Measurements from ENCODE around the gene ATPAF2.

The ATPAF2 gene

DNA sequence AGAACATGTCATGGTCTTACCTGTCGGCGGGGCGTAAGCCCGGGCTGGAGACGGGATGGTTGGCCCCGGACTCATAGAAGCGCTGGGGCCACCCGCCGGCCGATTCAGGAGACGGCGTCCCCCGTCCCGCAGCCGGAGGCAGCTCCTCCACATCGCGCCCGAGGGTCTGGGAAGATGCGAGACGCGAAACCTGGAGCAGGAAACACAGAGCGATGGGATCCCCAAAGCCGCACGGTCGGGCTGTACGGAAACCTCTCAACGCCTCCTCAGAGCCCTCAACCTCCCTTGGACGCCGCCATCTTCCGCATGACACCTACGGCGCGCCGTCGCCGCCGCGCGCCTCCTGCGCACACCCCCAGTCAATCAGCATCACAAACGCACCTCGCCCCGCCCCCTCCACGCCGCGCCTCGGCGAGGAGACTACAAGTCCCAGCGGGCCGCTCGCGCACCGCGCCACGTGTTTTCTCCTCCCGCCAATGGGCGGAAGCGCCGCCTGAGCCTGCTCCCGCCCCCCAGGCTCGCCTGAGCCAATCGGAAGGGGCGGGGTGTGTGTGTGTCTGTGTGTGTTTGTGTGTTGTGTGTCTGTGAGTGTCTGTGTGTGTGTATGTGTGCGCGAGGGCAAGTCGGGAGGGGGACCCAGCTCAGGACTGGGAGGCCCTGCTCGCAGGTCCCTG lies at the start of gene ATPAF2, which contains the start of gene GID4:
Gene ATPAF2, minus strand, starts transcription at position 308 of the 674 bp plus-strand sequence. Its CDS starts 155 bp downstream, at position 153.
Gene GID4, plus strand, starts transcription at position 548 of the 674 bp plus-strand sequence. Its CDS starts 57 bp downstream, at position 605.
- peak; percentile 99 for DNase-seq

DNA sequence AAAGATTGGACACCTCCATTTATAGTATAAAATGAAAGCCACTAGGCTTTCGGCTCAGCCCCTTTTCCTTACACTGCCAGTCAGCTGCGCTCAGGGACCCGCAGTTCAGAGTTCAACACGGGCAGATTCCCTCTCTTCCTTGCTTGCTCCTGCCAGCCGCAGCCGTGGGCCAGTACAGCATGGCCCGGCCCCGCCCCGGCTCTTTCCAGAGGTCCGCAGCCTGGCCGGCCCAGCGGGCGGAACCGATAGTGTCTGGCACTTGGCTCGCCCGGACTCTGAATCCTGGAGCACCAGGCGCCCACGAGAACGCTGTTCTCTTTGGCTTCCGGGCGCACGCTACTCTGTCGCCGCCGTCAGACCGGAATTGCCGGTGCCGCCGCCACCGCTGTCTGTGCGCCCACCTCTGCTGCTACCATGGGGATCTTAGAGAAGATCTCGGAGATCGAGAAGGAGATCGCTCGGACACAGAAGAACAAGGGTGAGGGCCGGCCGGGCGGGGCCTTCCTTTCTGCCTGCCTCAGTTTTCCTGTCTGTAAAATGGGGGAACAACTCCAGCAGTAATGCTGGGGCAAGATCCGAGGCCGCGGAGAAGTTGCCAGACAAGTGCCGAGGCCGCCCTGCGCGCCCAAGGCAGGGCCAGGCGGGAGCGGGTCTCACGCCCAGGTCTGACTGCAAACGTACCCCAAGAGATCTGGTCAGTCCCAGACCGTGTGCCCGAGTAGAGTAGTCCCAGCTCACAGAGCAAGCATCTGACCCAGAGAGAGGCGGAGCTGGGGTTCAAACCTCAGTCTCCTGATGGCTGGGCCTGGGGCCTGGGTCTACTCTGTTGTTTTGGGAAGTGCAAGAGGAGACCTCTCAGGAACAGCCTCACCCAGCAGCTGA lies 48.9 kb upstream of the ATPAF2 start, which contains the start of gene DRG2:
Gene DRG2, plus strand, starts transcription at position 339 of the 882 bp plus-strand sequence. Its CDS starts 76 bp downstream, at position 415.
- DNase-seq = peak; percentile 80

DNA sequence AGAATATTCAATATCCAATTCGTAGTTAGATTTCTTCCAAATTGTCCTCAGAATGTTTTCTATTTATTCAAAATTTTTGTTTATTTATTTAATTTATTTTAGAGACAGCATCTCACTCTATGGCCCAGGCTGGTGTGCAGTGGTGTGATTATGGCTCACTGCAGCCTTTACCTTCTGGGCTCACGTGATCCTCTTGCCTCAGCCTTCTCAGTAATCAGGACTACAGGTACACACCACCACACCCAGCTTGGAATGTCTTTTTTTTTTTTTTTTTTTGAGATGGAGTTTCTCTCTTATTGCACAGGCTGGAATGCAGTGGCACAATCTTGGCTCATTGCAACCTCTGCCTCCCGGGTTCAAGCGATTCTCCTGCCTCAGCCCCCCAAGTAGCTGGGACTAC lies 45.3 kb upstream of the ATPAF2 start:
- no peak for DNase-seq

DNA sequence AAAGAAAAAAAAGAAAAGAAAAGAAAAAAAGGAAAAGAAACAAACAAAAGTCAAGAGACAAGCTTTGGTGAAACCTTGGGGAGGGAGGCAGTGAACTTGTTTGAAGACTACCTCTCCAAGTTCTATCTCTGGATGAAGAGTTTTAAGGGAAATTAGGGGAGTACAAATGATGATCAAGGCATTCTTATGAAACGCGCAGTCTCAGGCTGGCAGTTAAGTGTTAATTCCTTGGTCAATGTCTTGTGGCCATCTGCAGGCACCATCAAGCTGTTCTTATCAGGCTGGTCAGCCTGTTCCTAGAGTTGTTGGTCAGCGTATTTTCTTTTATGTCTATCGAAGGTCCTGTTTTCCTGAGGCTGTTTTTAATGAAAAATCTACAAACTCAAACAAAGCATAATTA lies 40.6 kb upstream of the ATPAF2 start:
- DNase-seq = no peak

- no peak for DNase-seq
Measured at GRCh38 chr17:18076936-18077335, 38.0 kb upstream of the ATPAF2 start.

- DNase-seq = no peak
Measured at GRCh38 chr17:18074566-18075272, 35.8 kb upstream of the ATPAF2 start.

- no peak for DNase-seq
Measured at GRCh38 chr17:18071751-18072150, 32.8 kb upstream of the ATPAF2 start.

GRCh38 chr17:18070861-18071340 lies 31.9 kb upstream of the ATPAF2 start:
- DNase-seq = peak; percentile 74

GRCh38 chr17:18069101-18069500 lies 30.1 kb upstream of the ATPAF2 start:
- no peak for DNase-seq

DNA sequence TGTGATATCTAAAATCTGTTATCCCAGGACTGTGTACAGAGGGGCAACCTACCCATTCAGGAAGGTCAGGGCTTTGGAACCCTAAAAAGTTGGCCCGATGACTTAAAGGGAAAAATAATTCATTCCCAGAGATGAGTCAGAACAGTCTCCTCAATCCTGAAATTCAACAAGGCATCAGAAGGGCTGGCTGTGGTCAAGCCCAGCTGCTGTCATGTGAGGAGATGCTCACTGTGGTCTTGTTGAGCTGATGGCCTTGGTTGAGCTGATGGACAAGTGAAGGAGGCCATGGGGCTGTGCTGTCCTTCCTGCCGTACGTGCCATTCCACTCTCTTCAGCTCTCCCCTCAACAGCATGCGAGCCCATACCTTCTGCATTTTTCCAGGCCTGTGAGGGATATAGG lies 27.9 kb upstream of the ATPAF2 start:
- no peak for DNase-seq

DNA sequence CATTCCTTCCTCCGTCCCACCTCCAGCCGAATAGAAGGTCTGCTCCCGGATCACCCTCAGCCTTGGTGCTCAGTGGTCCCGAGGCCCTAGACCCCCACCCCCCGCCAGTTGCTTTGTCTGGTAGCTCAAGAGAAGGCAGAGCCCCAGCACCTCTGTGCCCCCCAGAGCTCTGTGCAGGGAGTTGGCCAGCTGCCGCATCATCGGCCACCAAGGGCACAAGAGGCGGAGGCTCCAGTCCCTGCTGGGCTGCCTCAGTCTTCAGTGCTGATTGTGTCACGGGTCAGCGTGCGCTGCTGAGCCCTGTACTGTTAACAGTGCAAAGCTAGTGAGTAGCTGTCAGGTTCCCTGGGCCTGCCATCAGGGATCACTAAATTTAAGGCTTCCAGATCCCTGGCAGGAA lies 26.6 kb upstream of the ATPAF2 start:
- no peak for DNase-seq

DNA sequence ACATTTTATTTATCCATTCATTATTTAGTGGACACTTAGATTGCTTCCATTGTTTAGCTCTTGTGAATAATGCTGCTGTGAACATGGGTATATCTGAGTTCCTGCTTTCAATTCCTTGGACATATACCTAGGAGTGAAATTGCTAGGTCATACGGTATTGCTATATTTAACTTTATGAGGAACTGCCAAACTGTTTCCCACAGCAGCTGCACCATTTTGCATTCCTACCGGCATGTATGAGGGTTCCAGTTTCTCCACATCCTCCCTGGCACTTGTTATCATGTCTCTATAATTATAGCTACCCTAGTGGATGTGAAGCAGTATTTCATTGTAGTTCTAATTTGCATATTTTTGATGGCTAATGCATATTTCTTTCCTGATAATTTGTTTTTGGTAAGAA lies 25.1 kb upstream of the ATPAF2 start:
- DNase-seq = no peak

DNA sequence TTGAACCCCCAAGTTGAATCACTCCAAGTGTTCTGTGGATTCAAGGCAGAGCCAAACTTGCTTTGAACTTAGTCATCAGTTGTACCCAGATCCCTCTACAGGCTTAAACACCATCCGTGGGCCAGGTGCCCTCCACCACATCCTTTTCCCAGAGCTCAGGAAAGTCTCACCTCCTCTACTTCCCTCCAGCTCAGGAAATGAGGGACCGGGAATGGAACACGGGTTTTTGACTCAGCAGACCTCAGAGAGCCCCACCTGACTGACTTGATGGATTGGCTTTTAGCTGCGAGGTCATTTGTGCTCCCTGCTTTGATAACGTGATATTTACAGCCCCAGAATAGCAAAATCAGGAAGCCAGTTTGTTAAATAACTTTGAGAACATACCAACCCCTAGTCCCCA lies 20.3 kb upstream of the ATPAF2 start:
- no peak for DNase-seq

DNA sequence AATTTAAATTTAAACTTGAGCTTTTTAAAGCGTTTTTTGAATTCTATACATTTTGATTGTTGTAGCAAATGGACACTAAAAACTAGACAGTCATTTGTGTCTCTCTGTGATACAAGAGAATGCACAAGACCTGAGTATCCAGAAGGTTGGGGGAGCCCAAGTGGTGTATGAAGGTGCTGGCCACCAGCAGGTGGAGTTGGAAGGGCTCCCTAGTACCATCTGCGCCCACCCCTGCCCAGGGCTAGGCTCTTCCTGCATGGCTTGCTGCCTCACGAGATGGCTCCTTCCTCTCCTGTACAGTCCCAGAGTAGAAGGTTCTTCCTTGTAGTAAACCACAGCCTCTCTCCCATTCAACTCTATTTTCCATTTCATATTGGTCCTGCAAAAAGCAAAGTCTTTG lies 17.2 kb upstream of the ATPAF2 start:
- DNase-seq = no peak

GRCh38 chr17:18055597-18055996 lies 16.6 kb upstream of the ATPAF2 start:
- no peak for DNase-seq

DNA sequence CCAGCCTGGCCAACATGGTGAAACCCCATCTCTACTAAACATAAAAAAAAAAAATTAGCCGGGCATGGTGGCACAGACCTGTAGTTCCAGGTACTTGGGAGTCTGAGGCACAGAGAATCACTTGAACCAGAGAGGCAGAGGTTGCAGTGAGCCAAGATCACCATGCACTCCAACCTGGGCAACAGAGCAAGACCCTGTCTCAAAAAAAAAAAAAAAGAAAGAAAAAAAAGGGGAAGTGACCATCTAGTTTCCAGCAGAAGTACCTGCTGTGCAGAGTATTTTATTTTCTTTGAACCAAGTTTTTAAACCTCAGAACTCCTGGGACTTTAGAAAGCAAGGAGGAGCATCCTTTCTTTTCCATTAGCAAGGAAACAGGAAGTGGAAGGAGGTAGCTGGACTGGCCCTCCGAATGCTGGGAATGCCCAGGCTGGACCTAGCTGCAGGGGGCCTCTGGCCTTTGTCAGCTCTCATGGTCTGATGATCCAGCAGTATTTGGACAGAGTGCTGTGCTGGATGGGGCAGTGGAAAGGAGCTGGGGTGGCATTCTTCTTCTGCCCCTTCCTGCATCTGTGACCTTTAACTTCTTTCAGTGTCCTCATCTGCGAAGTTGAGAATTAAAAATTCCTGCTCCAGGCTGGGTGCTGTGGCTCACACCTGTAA lies 6.9 kb upstream of the ATPAF2 start:
- DNase-seq = no peak

DNA sequence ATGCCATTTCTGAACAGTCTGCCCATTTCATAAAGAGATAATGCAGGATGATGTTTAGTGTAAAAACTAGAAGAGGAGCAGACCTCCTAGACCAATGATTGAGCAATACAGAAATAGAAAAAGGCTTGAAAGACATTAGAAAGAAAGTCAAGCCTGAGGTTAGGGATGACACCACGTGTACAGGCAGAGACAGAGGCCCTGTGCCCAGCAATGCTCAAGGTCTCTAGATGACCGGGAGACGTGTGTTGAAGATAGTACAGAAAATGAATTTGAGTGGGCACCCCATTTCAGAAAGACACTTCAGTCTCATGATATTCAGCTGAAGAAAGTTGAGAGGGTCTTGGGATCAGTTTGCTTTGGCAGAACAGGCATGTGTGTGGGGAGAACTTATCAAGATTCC lies 5.6 kb upstream of the ATPAF2 start:
- no peak for DNase-seq

DNA sequence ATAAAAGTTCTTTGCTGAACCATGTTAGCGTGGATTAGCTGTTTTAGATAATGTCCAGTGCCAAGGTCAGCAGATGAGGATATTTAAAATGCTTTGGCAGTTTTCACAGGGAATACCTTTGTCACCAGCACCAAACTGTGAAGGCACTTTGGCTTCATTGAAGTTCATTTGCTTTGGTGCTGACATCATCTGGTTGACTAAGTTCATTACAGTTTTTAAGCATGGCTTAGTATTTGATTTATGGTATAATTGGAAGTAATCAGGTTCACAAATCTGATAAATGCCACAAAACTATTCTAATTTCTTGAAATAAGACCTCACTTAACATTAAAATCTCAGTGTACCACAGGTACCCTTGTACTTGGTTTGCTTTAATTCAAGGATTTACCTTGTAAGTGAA lies 4.5 kb upstream of the ATPAF2 start:
- DNase-seq = no peak

- DNase-seq = no peak
Measured at GRCh38 chr17:18042983-18043382, 4.0 kb upstream of the ATPAF2 start.

DNA sequence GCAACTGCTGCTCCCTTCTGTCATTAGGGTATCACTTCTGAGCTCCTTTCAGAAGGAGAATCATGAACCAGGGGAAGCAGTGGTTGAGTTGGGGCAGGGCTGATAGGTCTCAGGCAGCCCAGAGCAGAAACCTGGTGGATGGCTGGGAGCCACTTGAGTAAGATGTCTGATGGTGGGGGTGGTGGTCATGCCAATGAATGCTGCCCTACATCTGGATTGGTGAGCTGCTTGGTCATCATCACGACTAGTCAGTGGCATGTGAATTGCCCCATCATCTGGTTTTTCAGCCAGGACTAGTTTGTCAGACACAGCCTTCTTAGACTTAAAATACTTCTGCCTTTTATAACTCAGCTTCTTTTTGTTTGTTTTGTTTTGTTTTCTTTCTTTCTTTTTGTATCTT lies 2.8 kb upstream of the ATPAF2 start:
- DNase-seq = no peak

- DNase-seq = no peak
Measured at GRCh38 chr17:18040261-18040858, 1.4 kb upstream of the ATPAF2 start.
